Endothelial cell of umbilical vein (primary cell): ENCODE results near the gene CCBE1.

Source experiments
- EZH2 ChIP-seq: IDR thresholded peaks from 2 replicates; pipeline ENCODE4 v1.6.1; 2012; ENCODE audit warnings: borderline replicate concordance, low read depth, mild to moderate bottlenecking, moderate library complexity, low read length, inconsistent platforms; ENCODE audit not compliant: severe bottlenecking
- GATA2 ChIP-seq: IDR thresholded peaks from 2 replicates; pipeline ENCODE4 v1.7.0; 2011; ENCODE audit warnings: low read depth, mild to moderate bottlenecking, moderate library complexity, mixed read lengths, low read length; ENCODE audit not compliant: insufficient read length, insufficient read depth
- JUN ChIP-seq: IDR thresholded peaks from 2 replicates; pipeline ENCODE4 v1.6.1; 2011; ENCODE audit warnings: borderline replicate concordance, low read depth; ENCODE audit not compliant: insufficient read length, insufficient read depth
- MAX ChIP-seq: IDR thresholded peaks from 2 replicates; pipeline ENCODE4 v1.6.1; 2011; ENCODE audit not compliant: insufficient read depth, insufficient read length
- MYC ChIP-seq: IDR thresholded peaks from one replicate; pipeline ENCODE4 v1.6.1; 2011; ENCODE audit warnings: mild to moderate bottlenecking, low read depth, low read length
- POLR2A ChIP-seq: IDR thresholded peaks from 2 replicates; pipeline ENCODE4 v1.6.1; 2012; ENCODE audit warnings: low read depth, mild to moderate bottlenecking, control low read depth, low read length
- POLR2AphosphoS5 ChIP-seq: IDR thresholded peaks from 2 replicates; pipeline ENCODE4 v1.6.1; 2012; ENCODE audit warnings: low read depth, mild to moderate bottlenecking, control low read depth, low read length, moderate library complexity; ENCODE audit not compliant: insufficient read depth
- TF ChIP-seq, protein P1 (sequence below), 2 donors: IDR thresholded peaks; 1 replicate in 1 of 2; 2 replicates in 1 of 2; pipeline ENCODE4 v1.5.1; 2011; ENCODE audit warnings: low read length in 2 of 2, mild to moderate bottlenecking in 2 of 2, moderate library complexity in 2 of 2, control low read depth in 1 of 2, inconsistent platforms in 1 of 2, low read depth in 1 of 2; ENCODE audit not compliant: insufficient read depth in 1 of 2; ENCODE audit errors: extremely low read depth in 1 of 2

GRCh38 chr18:59535055-59535454 is 162.2 kb downstream of the CCBE1 start:
- TF ChIP-seq, protein P1, sequence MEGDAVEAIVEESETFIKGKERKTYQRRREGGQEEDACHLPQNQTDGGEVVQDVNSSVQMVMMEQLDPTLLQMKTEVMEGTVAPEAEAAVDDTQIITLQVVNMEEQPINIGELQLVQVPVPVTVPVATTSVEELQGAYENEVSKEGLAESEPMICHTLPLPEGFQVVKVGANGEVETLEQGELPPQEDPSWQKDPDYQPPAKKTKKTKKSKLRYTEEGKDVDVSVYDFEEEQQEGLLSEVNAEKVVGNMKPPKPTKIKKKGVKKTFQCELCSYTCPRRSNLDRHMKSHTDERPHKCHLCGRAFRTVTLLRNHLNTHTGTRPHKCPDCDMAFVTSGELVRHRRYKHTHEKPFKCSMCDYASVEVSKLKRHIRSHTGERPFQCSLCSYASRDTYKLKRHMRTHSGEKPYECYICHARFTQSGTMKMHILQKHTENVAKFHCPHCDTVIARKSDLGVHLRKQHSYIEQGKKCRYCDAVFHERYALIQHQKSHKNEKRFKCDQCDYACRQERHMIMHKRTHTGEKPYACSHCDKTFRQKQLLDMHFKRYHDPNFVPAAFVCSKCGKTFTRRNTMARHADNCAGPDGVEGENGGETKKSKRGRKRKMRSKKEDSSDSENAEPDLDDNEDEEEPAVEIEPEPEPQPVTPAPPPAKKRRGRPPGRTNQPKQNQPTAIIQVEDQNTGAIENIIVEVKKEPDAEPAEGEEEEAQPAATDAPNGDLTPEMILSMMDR (IDR thresholded peaks at IDR 0.05; ENCODE audit: extremely low read depth in 1 of 2, insufficient read depth in 1 of 2, low read depth in 1 of 2, low read length in 2 of 2): no peak
- no peak for TF ChIP-seq EZH2
- TF ChIP-seq GATA2: no peak
- TF ChIP-seq MYC: no peak
- no peak for TF ChIP-seq MAX
- TF ChIP-seq POLR2A: no peak
- no peak for TF ChIP-seq POLR2AphosphoS5
- no peak for TF ChIP-seq JUN
